OCI-LY1 (cell line): ENCODE data around the gene CCR9.

Source experiments
- EZH2 ChIP-seq: fragments of 200-600 bp; sonication (generic), shearing (Covaris generic); IDR thresholded peaks from 2 replicates; pipeline ENCODE4 v1.8.0; 2017; ENCODE audit warnings: borderline replicate concordance, mixed run types, mild to moderate bottlenecking, antibody characterized with exemption, low read length, moderate library complexity, mixed read lengths
- TF ChIP-seq, protein P1 (sequence below): fragments of 200-600 bp; sonication (generic), shearing (Covaris generic); IDR thresholded peaks from 2 replicates; pipeline ENCODE4 v1.5.1; 2017; ENCODE audit warnings: mild to moderate bottlenecking, antibody characterized with exemption, low read length, moderate library complexity, mixed read lengths

- TF ChIP-seq, protein P1, sequence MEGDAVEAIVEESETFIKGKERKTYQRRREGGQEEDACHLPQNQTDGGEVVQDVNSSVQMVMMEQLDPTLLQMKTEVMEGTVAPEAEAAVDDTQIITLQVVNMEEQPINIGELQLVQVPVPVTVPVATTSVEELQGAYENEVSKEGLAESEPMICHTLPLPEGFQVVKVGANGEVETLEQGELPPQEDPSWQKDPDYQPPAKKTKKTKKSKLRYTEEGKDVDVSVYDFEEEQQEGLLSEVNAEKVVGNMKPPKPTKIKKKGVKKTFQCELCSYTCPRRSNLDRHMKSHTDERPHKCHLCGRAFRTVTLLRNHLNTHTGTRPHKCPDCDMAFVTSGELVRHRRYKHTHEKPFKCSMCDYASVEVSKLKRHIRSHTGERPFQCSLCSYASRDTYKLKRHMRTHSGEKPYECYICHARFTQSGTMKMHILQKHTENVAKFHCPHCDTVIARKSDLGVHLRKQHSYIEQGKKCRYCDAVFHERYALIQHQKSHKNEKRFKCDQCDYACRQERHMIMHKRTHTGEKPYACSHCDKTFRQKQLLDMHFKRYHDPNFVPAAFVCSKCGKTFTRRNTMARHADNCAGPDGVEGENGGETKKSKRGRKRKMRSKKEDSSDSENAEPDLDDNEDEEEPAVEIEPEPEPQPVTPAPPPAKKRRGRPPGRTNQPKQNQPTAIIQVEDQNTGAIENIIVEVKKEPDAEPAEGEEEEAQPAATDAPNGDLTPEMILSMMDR, result no peak
- TF ChIP-seq EZH2, result no peak
Observed at GRCh38 chr3:45870099-45870498, 16.2 kb upstream of the CCR9 start.
